Psoas muscle (tissue), 8 donors: ENCODE results near the gene SGO1. TPM values are rescaled to one million over a fixed set of nuclear protein-coding genes. Genes with fewer than 3 reads are reported as not detected.

ENCODE experiments used
- ATAC-seq, 4 donors: fragments of 200-7000 bp; cut with Tn5 transposase; one replicate each; pipeline ENCODE4 v1.9.1; 2020; ENCODE audit warnings: moderate library complexity in 3 of 4, mild to moderate bottlenecking in 2 of 4
- DNase-seq, 2 donors: peaks; one replicate each; pipeline ENCODE4 v3.0.0-alpha.2; 2020
- H3K27ac ChIP-seq: fragments of 200-600 bp; one replicate; pipeline ENCODE4 v1.8.0; 2022
- H3K27me3 ChIP-seq, 3 donors: fragments of 200-600 bp in 1 of 3; one replicate each; pipeline versions ENCODE4 v1.6.1 to v1.8.0; 2013 to 2022; ENCODE audit warnings: low read length in 2 of 3, mild to moderate bottlenecking in 2 of 3, moderate library complexity in 1 of 3; ENCODE audit not compliant: insufficient read depth in 3 of 3
- H3K36me3 ChIP-seq, 2 donors: fragments of 200-600 bp in 1 of 2; one replicate each; pipeline versions ENCODE4 v1.6.1 to v1.8.0; 2013 to 2022; ENCODE audit warnings: low read depth in 1 of 2, mild to moderate bottlenecking in 1 of 2, moderate library complexity in 1 of 2; ENCODE audit not compliant: insufficient read depth in 1 of 2
- H3K4me1 ChIP-seq: fragments of 200-600 bp; one replicate; pipeline ENCODE4 v1.8.0; 2022
- H3K4me3 ChIP-seq: fragments of 200-600 bp; one replicate; pipeline ENCODE4 v1.8.0; 2022; ENCODE audit warnings: mild to moderate bottlenecking
- H3K9me3 ChIP-seq: fragments of 200-600 bp; one replicate; pipeline ENCODE4 v1.8.0; 2022
- WGBS, 3 donors: extraction: QIAGEN DNeasy Blood & Tissue Kit; methylation state at CpG; one replicate each; pipeline versions ENCODE4 v1.1.6 to v1.1.7; 2013; 5-methylcytosine and 5-hydroxymethylcytosine counted together
- intact Hi-C, 2 donors: fragments of 100-400 bp; cut with DNase I; formaldehyde crosslinking; loops; one replicate each; pipeline versions ENCODE4 v1.11.0 to v1.14.2; 2022
- polyA plus RNA-seq, 3 donors: library from polyadenylated mRNA; stranded (reverse); fragments of 200-250 nt; gene quantifications; one replicate each; pipeline ENCODE4 v1.2.3, GENCODE V29; 2013
- total RNA-seq, 4 donors: library from RNA; stranded (reverse); fragmentation: NEBNext Ultra II Directional in 2 of 4; extraction: Animal tissue kit (Norgen Biotek cat#: 25700) in 2 of 4; gene quantifications; one replicate each; pipeline versions ENCODE4 v1.2.1 to v1.2.4, GENCODE V29; 2021 to 2023
- TF ChIP-seq, protein P1 (sequence below): fragments of 200-600 bp; IDR thresholded peaks from one replicate; pipeline ENCODE4 v1.8.0; 2022; ENCODE audit warnings: antibody characterized with exemption
- donor health status: healthy with polysubstance abuse.
- donor health status: DM: no; HTN: no; CAD: no; lungs with moderate emphysema.
- donor health status: Bipolar disorder and iron deficiency.
- donor health status: healthy.
- donor health status: DM: yes; HTN: yes; CAD: no.
- donor health status: DM: no; HTN: no; CAD: no.
- donor health status: DM: no; HTN: no; CAD: no.
- donor health status: DM: yes; HTN: yes; CAD: no.

The SGO1 gene
- total and polyA plus RNA-seq, 7 donors, result 0.03 to 0.05 TPM; not detected in 5

DNA sequence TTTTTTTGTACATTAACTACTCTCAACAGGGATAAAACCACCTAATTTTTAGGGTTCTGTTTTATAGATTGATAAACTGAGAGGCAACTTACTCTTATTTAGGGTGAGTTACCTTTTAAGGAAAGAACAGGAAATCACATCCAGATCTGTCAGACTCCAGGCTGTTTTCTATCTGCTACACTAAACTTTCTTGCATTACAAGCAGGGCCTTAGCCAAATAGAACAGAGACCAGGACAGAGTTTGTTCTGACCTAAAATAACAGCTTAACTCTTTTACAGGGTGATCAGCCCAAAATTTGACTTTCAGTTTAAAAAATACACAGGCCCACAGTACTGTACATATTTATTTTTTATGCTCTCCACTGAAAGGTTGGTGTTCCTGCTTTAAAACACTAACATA is 38.6 kb downstream of the SGO1 start:
- peaks cover 3 to 31% of the 10 kb centered on the region in 2 donors for H3K36me3 ChIP-seq
- H3K4me1 ChIP-seq, result no peaks in the 10 kb centered on the region
- intact Hi-C loops, result loop anchor here (5.0 kb wide), 2 partner anchors 35 to 205 kb away; no protein-coding TSS in a partner anchor
- H3K4me3 ChIP-seq, result no peak overlapping the region
- TF ChIP-seq, protein P1, sequence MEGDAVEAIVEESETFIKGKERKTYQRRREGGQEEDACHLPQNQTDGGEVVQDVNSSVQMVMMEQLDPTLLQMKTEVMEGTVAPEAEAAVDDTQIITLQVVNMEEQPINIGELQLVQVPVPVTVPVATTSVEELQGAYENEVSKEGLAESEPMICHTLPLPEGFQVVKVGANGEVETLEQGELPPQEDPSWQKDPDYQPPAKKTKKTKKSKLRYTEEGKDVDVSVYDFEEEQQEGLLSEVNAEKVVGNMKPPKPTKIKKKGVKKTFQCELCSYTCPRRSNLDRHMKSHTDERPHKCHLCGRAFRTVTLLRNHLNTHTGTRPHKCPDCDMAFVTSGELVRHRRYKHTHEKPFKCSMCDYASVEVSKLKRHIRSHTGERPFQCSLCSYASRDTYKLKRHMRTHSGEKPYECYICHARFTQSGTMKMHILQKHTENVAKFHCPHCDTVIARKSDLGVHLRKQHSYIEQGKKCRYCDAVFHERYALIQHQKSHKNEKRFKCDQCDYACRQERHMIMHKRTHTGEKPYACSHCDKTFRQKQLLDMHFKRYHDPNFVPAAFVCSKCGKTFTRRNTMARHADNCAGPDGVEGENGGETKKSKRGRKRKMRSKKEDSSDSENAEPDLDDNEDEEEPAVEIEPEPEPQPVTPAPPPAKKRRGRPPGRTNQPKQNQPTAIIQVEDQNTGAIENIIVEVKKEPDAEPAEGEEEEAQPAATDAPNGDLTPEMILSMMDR, result no peak
- H3K27ac ChIP-seq, result no peak overlapping the region
- H3K9me3 ChIP-seq, result no peaks in the 10 kb centered on the region
- ATAC-seq (no peak), DNase-seq (no peak)
- no peaks in the 10 kb centered on the region for H3K27me3 ChIP-seq

DNA sequence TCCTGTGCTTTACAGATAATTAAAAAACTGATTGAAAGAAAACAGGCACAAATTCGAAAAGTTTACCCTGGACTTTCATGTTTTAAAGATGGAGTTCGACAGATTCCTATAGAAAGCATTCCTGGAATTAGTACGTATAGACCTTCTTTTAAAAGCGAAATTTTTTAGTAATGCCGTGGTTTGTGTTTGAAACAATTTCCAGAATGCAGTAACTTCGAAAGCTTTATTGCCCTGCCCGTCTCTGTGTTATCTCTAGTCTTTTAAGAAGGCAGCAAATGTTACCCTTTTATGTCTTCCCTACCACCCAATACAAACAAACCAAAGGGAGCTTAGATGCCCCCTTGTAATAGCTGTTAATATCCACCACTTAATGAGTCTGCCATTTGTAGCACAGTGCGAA is 39.7 kb downstream of the SGO1 start:
- no peaks in the 10 kb centered on the region for H3K9me3 ChIP-seq
- H3K27me3 ChIP-seq, result no peaks in the 10 kb centered on the region
- DNase-seq (no peak), ATAC-seq (no peak)
- 90 to 96% (median 96%) methylated on average over 8 of the region's 8 CpGs for WGBS, 3 donors
- no peak overlapping the region for H3K4me3 ChIP-seq
- peaks cover 3 to 34% of the 10 kb centered on the region in 2 donors for H3K36me3 ChIP-seq
- H3K4me1 ChIP-seq, result no peaks in the 10 kb centered on the region
- H3K27ac ChIP-seq, result no peak overlapping the region
- intact Hi-C loops, result loop anchor here (5.0 kb wide), 2 partner anchors 36 to 204 kb away; no protein-coding TSS in a partner anchor
- TF ChIP-seq, protein P1, result no peak

DNA sequence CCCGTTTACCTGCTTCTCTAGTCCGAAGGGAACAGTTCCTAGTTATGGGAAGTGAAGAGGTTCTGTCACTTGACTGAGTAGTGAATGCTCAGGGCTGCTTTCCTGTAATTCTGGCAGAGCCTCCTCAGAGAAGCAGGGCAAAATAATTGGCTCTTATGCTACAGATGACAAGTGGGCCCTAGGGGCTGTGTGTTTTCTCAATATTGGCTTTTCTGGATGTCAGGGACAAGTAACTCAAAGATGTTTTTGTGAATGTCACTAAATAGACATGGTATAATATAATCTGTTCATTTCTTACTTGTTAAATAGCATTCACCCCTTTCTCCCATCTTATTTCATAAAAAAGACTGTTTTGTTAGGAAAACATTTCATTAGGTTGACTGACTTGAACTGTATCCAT is 40.1 kb downstream of the SGO1 start:
- intact Hi-C loops, result loop anchor here (5.0 kb wide), 2 partner anchors 36 to 204 kb away; no protein-coding TSS in a partner anchor
- H3K27ac ChIP-seq, result no peak overlapping the region
- peaks cover 3 to 35% of the 10 kb centered on the region in 2 donors for H3K36me3 ChIP-seq
- no peak overlapping the region for H3K4me3 ChIP-seq
- ATAC-seq (no peak), DNase-seq (no peak)
- H3K4me1 ChIP-seq, result no peaks in the 10 kb centered on the region
- no peaks in the 10 kb centered on the region for H3K27me3 ChIP-seq
- TF ChIP-seq, protein P1, result no peak
- H3K9me3 ChIP-seq, result no peaks in the 10 kb centered on the region
- WGBS, 3 donors, result 85 to 98% (median 91%) methylated on average over 2 of the region's 2 CpGs

DNA sequence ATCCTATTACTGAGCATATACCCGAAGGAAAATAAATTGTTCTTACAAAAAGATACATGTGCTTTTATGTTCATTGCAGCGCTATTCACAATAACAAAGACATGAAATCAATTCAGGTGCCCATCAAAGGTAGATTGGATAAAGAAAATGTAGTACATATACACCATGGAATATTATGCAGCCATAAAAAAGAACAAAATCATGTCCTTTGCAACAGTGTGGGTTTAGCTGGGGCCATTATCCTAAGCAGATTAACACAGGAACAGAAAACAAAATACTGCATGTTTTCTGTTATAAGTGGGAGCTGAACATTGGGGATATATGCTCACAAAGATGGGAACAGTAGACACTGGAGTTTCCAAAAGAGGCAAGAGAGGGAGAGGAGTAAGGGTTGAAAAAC is 42.5 kb downstream of the SGO1 start:
- Histone ChIP-seq H3K27me3 (no peaks in the 10 kb centered on the region), H3K27ac (no peak overlapping the region), H3K4me3 (no peak overlapping the region), H3K4me1 (no peaks in the 10 kb centered on the region), H3K9me3 (no peaks in the 10 kb centered on the region), H3K36me3 (peaks cover 3 to 37% of the 10 kb centered on the region in 2 donors)
- TF ChIP-seq, protein P1, result no peak
- WGBS, 3 donors, result 75 to 85% (median 75%) methylated on average over 2 of the region's 2 CpGs
- ATAC-seq, result no peak
- intact Hi-C loops, result loop anchor here in 1 of 2 donors (5.0 kb wide), 1 partner anchor 39 kb away; no protein-coding TSS in a partner anchor
- no peak for DNase-seq

DNA sequence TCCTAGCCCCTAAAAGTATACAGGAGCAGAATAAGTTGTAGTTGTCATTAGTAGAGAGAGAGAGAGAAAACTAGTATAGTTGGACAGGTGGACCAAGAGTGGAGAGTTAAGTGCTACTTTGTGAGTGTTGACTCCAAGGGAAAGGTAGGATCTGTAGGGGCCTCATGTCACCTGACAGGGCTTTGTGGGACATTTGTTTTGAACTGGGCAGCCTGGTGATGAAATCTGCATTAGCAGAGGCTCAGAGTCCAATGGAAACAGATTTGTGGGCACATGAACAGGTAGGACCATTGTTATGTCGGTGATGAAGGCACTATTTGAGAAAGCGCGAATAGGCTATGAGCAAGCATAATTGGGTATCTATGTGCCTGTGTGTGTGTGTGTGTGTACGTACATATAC is 43.5 kb downstream of the SGO1 start:
- Histone ChIP-seq H3K4me1 (no peaks in the 10 kb centered on the region), H3K4me3 (no peak overlapping the region), H3K9me3 (no peaks in the 10 kb centered on the region), H3K27me3 (no peaks in the 10 kb centered on the region), H3K36me3 (peaks cover 3 to 33% of the 10 kb centered on the region in 2 donors), H3K27ac (no peak overlapping the region)
- DNase-seq, result no peak
- TF ChIP-seq, protein P1, result no peak
- intact Hi-C loops, result loop anchor here in 1 of 2 donors (5.0 kb wide), 1 partner anchor 40 kb away; no protein-coding TSS in a partner anchor
- ATAC-seq, result no peak
- WGBS, 3 donors, result 97 to 100% (median 98%) methylated on average over 4 of the region's 4 CpGs
